ENCODE results near the gene SERGEF. TPM values are rescaled to one million over a fixed set of nuclear protein-coding genes. Genes with fewer than 3 reads are reported as not detected.

SERGEF gene
- total RNA-seq, 1 experiment from 2014 or later = 28.7 TPM

DNA sequence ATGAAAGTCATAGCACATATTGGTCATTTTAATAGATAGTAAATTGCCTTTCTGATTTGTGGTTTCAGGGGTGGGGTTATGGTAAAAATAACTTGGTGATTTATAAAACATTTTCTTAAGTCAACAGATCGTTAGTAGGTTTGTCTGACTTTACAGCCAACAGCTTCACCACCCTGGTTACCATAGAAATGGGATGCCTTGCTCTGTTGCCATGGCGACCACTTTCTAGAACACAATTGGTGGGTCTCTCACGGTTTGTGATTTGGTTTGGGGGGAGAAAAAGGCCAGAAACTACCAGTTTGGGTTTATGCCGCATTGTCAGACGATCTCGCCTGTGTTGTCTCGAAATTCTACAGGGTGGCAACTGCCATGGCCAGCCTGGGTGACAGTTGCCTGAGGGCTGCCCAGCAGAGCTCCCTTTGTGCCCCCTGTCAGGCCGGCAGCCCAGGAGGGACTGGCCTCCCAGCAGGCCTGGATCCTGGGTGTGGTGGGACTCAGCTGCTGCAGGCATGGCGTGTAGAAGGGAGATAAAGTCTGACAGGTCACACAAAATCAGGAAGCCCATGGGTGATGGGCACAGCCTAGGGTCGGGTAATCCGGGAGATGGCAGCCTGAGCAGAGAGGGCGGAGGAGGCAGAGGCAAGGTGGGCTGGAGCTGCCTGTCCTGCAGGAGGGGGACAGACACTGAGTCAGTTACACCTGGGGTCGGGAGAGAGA is 247.3 kb downstream of the SERGEF start:
- H3K27ac ChIP-seq = no peak overlapping the region
- CTCF ChIA-PET = no interaction called here
- no peaks in the 10 kb centered on the region for H3K27me3 ChIP-seq (ENCODE audit: insufficient read depth, low read depth)
- no peaks in the 10 kb centered on the region for H3F3A ChIP-seq (ENCODE audit: insufficient read depth, low read depth)
- no peaks in the 10 kb centered on the region for H3K9me3 ChIP-seq (ENCODE audit: insufficient read depth, low read depth)
- no peak overlapping the region for H3K4me2 ChIP-seq
- TF ChIP-seq EZH2 (IDR thresholded peaks at IDR 0.05; ENCODE audit: low read depth) = no peak
- TF ChIP-seq, protein P1, sequence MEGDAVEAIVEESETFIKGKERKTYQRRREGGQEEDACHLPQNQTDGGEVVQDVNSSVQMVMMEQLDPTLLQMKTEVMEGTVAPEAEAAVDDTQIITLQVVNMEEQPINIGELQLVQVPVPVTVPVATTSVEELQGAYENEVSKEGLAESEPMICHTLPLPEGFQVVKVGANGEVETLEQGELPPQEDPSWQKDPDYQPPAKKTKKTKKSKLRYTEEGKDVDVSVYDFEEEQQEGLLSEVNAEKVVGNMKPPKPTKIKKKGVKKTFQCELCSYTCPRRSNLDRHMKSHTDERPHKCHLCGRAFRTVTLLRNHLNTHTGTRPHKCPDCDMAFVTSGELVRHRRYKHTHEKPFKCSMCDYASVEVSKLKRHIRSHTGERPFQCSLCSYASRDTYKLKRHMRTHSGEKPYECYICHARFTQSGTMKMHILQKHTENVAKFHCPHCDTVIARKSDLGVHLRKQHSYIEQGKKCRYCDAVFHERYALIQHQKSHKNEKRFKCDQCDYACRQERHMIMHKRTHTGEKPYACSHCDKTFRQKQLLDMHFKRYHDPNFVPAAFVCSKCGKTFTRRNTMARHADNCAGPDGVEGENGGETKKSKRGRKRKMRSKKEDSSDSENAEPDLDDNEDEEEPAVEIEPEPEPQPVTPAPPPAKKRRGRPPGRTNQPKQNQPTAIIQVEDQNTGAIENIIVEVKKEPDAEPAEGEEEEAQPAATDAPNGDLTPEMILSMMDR (conservative IDR thresholded peaks at IDR 0.05) = no peak
- H3K4me3 ChIP-seq = no peak overlapping the region
- POLR2A ChIA-PET (ENCODE audit: unreplicated experiment) = no interaction called here
- no peaks in the 10 kb centered on the region for H3K79me2 ChIP-seq (ENCODE audit: low read depth)
- DNase-seq = no peak
- H2AFZ ChIP-seq = no peak overlapping the region
- H3K36me3 ChIP-seq (ENCODE audit: low read depth) = no peaks in the 10 kb centered on the region
- H3K9me2 ChIP-seq (ENCODE audit: insufficient read depth) = no peaks in the 10 kb centered on the region
- BruUV-seq (replicated peaks) = no TSS peak
- intact Hi-C loops (cut with micrococcal nuclease; ENCODE audit: unreplicated experiment) = no loop called here
- H4K20me1 ChIP-seq (ENCODE audit: insufficient read depth) = no peaks in the 10 kb centered on the region
- H3K4me1 ChIP-seq (replicated peaks; ENCODE audit: insufficient read depth) = no peaks in the 10 kb centered on the region

DNA sequence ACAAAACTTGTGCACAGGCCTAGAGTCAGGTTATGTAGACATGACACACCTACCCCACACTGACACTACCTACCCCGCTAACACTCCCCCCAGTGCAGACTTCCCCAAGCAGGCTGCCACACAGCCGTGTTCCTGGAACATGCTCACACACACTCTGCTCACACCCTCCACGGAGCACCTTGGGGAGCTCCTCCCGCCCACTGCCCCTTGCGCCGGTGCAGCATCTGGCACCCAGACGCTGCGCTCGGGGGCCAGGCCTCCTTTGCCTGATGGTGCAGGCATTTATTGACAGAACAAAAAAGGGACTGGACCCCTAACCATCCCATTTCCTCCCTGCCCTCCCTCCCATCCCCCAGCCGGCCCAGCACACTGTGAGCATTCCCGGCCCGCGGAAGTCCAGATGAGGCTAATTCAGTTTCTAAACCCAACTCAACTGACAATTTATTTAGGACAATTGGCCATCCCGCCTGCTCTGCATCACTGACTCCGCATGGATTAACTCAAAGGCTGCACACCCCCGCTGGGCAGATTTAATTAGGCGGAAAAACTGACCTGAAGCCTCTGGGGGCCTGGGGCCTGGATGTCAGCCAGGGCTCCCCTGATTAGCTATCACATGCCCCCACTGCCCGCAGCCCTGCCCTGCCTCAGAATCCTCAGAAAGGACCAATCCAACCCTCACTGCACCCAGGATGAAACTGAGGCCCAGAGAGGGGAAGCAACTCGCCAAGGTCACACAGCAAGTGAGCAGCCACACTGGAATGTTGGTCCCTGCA is 248.2 kb downstream of the SERGEF start:
- no peak overlapping the region for H3K27ac ChIP-seq
- BruUV-seq (replicated peaks) = no TSS peak
- H3K4me2 ChIP-seq = no peak overlapping the region
- H3F3A ChIP-seq (ENCODE audit: insufficient read depth, low read depth) = no peaks in the 10 kb centered on the region
- intact Hi-C loops (cut with micrococcal nuclease; ENCODE audit: unreplicated experiment) = loop anchor here (5.0 kb wide), 1 partner anchor 48 kb away; no protein-coding TSS in a partner anchor
- ChIA-PET POLR2A (ENCODE audit: unreplicated experiment) (no interaction called here), CTCF (no interaction called here)
- H3K4me3 ChIP-seq = no peak overlapping the region
- no peaks in the 10 kb centered on the region for H4K20me1 ChIP-seq (ENCODE audit: insufficient read depth)
- no peaks in the 10 kb centered on the region for H3K9me3 ChIP-seq (ENCODE audit: insufficient read depth, low read depth)
- H3K36me3 ChIP-seq (ENCODE audit: low read depth) = no peaks in the 10 kb centered on the region
- no peaks in the 10 kb centered on the region for H3K4me1 ChIP-seq (replicated peaks; ENCODE audit: insufficient read depth)
- TF ChIP-seq EZH2 (IDR thresholded peaks at IDR 0.05; ENCODE audit: low read depth) = no peak
- TF ChIP-seq, protein P1 (conservative IDR thresholded peaks at IDR 0.05) = no peak
- H3K9me2 ChIP-seq (ENCODE audit: insufficient read depth) = no peaks in the 10 kb centered on the region
- DNase-seq = no peak
- H2AFZ ChIP-seq = no peak overlapping the region
- no peaks in the 10 kb centered on the region for H3K27me3 ChIP-seq (ENCODE audit: insufficient read depth, low read depth)
- H3K79me2 ChIP-seq (ENCODE audit: low read depth) = no peaks in the 10 kb centered on the region

DNA sequence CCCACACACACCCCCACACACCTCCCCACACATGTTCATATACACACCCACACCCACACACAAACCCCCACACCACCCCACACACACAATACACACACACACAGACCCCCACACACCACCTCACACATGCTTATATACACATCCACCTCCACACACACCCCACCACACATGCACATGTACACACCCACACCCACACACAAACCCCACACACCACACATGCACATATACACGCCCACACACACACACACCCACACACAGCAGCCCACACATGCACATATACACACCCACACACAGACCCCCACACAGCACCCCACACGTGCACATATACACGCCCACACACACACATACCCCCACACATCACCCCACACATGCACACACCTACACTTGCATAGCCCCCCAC is 249.1 kb downstream of the SERGEF start:
- Histone ChIP-seq H3K79me2 (ENCODE audit: low read depth) (no peaks in the 10 kb centered on the region), H3K9me3 (ENCODE audit: insufficient read depth, low read depth) (no peaks in the 10 kb centered on the region), H2AFZ (no peak overlapping the region), H3K9me2 (ENCODE audit: insufficient read depth) (no peaks in the 10 kb centered on the region), H3K4me3 (no peak overlapping the region), H4K20me1 (ENCODE audit: insufficient read depth) (no peaks in the 10 kb centered on the region), H3F3A (ENCODE audit: insufficient read depth, low read depth) (no peaks in the 10 kb centered on the region), H3K27me3 (ENCODE audit: insufficient read depth, low read depth) (no peaks in the 10 kb centered on the region), H3K4me2 (no peak overlapping the region), H3K36me3 (ENCODE audit: low read depth) (no peaks in the 10 kb centered on the region), H3K27ac (no peak overlapping the region), H3K4me1 (replicated peaks; ENCODE audit: insufficient read depth) (no peaks in the 10 kb centered on the region)
- POLR2A ChIA-PET (ENCODE audit: unreplicated experiment) = no interaction called here
- DNase-seq = no peak
- CTCF ChIA-PET = no interaction called here
- TF ChIP-seq, protein P1 (conservative IDR thresholded peaks at IDR 0.05) = no peak
- no TSS peak for BruUV-seq (replicated peaks)
- intact Hi-C loops (cut with micrococcal nuclease; ENCODE audit: unreplicated experiment) = loop anchor here (5.0 kb wide), 1 partner anchor 49 kb away; no protein-coding TSS in a partner anchor

All from PC-9 (cell line).